ENCODE measurements around the gene MAP3K9. TPM values are rescaled to one million over a fixed set of nuclear protein-coding genes. Genes with fewer than 3 reads are reported as not detected.

The MAP3K9 gene
- total and polyA plus RNA-seq, 4 donors = 2.3 to 14.0 (median 4.3) TPM

DNA sequence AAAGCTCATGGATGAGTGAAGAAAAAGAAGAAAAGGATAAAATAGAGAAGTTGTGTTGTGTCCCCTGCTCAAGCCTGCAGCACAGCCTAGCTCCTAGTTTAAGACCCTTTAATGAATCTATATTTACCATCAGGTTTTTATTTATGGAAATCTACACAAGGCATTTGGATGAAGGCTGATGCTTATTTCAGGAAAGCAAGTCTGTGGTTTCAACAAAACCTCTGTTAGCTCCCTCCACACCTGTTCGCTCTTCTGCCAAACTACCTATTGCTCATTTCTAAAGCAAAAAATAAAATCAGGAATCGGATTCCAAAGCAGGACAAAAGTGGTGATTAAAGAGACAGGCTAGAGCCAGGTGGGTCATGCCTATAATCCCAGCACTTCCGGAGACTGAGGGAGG is 18.9 kb upstream of the MAP3K9 start:
- Histone ChIP-seq H3K9me3 (ENCODE audit: control insufficient read depth in 4 of 4, insufficient read depth in 3 of 4, low read length in 3 of 4) (no peaks in the 10 kb centered on the region), H3K27me3 (ENCODE audit: control insufficient read depth in 3 of 3, insufficient read depth in 3 of 3, low read length in 2 of 3) (peaks cover 0 to 14% (median 13%) of the 10 kb centered on the region in 3 donors), H3K4me3 (no peak overlapping the region), H3K27ac (ENCODE audit: low read depth in 1 of 2, low read length in 1 of 2) (no peak overlapping the region), H3K9ac (ENCODE audit: insufficient read depth in 1 of 2, low read length in 2 of 2) (no peak overlapping the region), H3K4me1 (ENCODE audit: control insufficient read depth in 5 of 5, insufficient read depth in 5 of 5, low read length in 5 of 5) (peaks cover 0 to 6% (median 0%) of the 10 kb centered on the region in 5 donors), H3K36me3 (ENCODE audit: control insufficient read depth in 4 of 4, insufficient read depth in 4 of 4, low read length in 4 of 4) (no peaks in the 10 kb centered on the region)
- no peak for ATAC-seq (ENCODE audit: insufficient read depth, low FRiP score)
- DNase-seq = no peak
- 79 to 90% methylated on average over 3 of the region's 3 CpGs for WGBS, 2 donors
- TF ChIP-seq, protein P1, sequence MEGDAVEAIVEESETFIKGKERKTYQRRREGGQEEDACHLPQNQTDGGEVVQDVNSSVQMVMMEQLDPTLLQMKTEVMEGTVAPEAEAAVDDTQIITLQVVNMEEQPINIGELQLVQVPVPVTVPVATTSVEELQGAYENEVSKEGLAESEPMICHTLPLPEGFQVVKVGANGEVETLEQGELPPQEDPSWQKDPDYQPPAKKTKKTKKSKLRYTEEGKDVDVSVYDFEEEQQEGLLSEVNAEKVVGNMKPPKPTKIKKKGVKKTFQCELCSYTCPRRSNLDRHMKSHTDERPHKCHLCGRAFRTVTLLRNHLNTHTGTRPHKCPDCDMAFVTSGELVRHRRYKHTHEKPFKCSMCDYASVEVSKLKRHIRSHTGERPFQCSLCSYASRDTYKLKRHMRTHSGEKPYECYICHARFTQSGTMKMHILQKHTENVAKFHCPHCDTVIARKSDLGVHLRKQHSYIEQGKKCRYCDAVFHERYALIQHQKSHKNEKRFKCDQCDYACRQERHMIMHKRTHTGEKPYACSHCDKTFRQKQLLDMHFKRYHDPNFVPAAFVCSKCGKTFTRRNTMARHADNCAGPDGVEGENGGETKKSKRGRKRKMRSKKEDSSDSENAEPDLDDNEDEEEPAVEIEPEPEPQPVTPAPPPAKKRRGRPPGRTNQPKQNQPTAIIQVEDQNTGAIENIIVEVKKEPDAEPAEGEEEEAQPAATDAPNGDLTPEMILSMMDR (IDR thresholded peaks at IDR 0.05; ENCODE audit: control extremely low read depth, extremely low read depth) = no peak

- WGBS, 2 donors = 91 to 96% methylated on average over 6 of the region's 6 CpGs
- H3K9ac ChIP-seq (ENCODE audit: insufficient read depth in 1 of 2, low read length in 2 of 2) = no peak overlapping the region
- DNase-seq (no peak), ATAC-seq (ENCODE audit: insufficient read depth, low FRiP score) (no peak)
- no peaks in the 10 kb centered on the region for H3K36me3 ChIP-seq (ENCODE audit: control insufficient read depth in 4 of 4, insufficient read depth in 4 of 4, low read length in 4 of 4)
- no peaks in the 10 kb centered on the region for H3K9me3 ChIP-seq (ENCODE audit: control insufficient read depth in 4 of 4, insufficient read depth in 3 of 4, low read length in 3 of 4)
- TF ChIP-seq, protein P1 (IDR thresholded peaks at IDR 0.05; ENCODE audit: control extremely low read depth, extremely low read depth) = no peak
- H3K4me3 ChIP-seq = no peak overlapping the region
- H3K27me3 ChIP-seq (ENCODE audit: control insufficient read depth in 3 of 3, insufficient read depth in 3 of 3, low read length in 2 of 3) = peaks cover 0 to 17% (median 17%) of the 10 kb centered on the region in 3 donors
- H3K4me1 ChIP-seq (ENCODE audit: control insufficient read depth in 5 of 5, insufficient read depth in 5 of 5, low read length in 5 of 5) = peaks cover 0 to 10% (median 0%) of the 10 kb centered on the region in 5 donors
- H3K27ac ChIP-seq (ENCODE audit: low read depth in 1 of 2, low read length in 1 of 2) = no peak overlapping the region
These were observed 18.4 kb upstream of the MAP3K9 start for GRCh38 chr14:70827752-70828151.

GRCh38 chr14:70827347-70827746 is 18.0 kb upstream of the MAP3K9 start:
- H3K4me3 ChIP-seq = no peak overlapping the region

More at GRCh38 chr14:70827347-70827746, 18.0 kb upstream of the MAP3K9 start:
- no peaks in the 10 kb centered on the region for H3K36me3 ChIP-seq (ENCODE audit: control insufficient read depth in 4 of 4, insufficient read depth in 4 of 4, low read length in 4 of 4)
- TF ChIP-seq, protein P1 (IDR thresholded peaks at IDR 0.05; ENCODE audit: control extremely low read depth, extremely low read depth) = no peak
- ATAC-seq (ENCODE audit: insufficient read depth, low FRiP score) = no peak
- no peak overlapping the region for H3K27ac ChIP-seq (ENCODE audit: low read depth in 1 of 2, low read length in 1 of 2)
- no peak overlapping the region for H3K9ac ChIP-seq (ENCODE audit: insufficient read depth in 1 of 2, low read length in 2 of 2)
- no peak for DNase-seq
- peaks cover 0 to 21% (median 17%) of the 10 kb centered on the region in 3 donors for H3K27me3 ChIP-seq (ENCODE audit: control insufficient read depth in 3 of 3, insufficient read depth in 3 of 3, low read length in 2 of 3)
- H3K4me1 ChIP-seq (ENCODE audit: control insufficient read depth in 5 of 5, insufficient read depth in 5 of 5, low read length in 5 of 5) = peaks cover 0 to 8% (median 0%) of the 10 kb centered on the region in 5 donors
- no peaks in the 10 kb centered on the region for H3K9me3 ChIP-seq (ENCODE audit: control insufficient read depth in 4 of 4, insufficient read depth in 3 of 4, low read length in 3 of 4)

Data from lung (tissue), 12 donors.